ENCODE results near the gene KLHL3.
"Not testable (repeated sequence)": the region's sequence is repeated elsewhere in the genome, so short reads cannot be mapped to it uniquely, and the experiment has no call there.

Gene KLHL3

GRCh38 chr5:137651022-137651421, 84.9 kb downstream of the KLHL3 start:
- H3K4me3 ChIP-seq (ENCODE audit: low read depth, low read length) = no peak overlapping the region
- H3K36me3 ChIP-seq (ENCODE audit: insufficient read depth, low read length) = no peaks in the 10 kb centered on the region
- H3K79me2 ChIP-seq (ENCODE audit: control insufficient read depth, insufficient read depth, low read length, unreplicated experiment) = no peaks in the 10 kb centered on the region
- H3K27me3 ChIP-seq (ENCODE audit: insufficient read depth, low read length) = no peaks in the 10 kb centered on the region
- no peak overlapping the region for H2AFZ ChIP-seq (ENCODE audit: low read length, unreplicated experiment)
- H3K4me1 ChIP-seq (ENCODE audit: control insufficient read depth, insufficient read depth, low read length, unreplicated experiment) = no peaks in the 10 kb centered on the region
- no peak overlapping the region for H3K27ac ChIP-seq (ENCODE audit: low read depth, low read length)

GRCh38 chr5:137649228-137649935, 86.5 kb downstream of the KLHL3 start:
- Histone ChIP-seq H3K27ac (ENCODE audit: low read depth, low read length) (no peak overlapping the region), H3K4me1 (ENCODE audit: control insufficient read depth, insufficient read depth, low read length, unreplicated experiment) (no peaks in the 10 kb centered on the region), H2AFZ (ENCODE audit: low read length, unreplicated experiment) (no peak overlapping the region), H3K27me3 (ENCODE audit: insufficient read depth, low read length) (no peaks in the 10 kb centered on the region), H3K36me3 (ENCODE audit: insufficient read depth, low read length) (no peaks in the 10 kb centered on the region), H3K79me2 (ENCODE audit: control insufficient read depth, insufficient read depth, low read length, unreplicated experiment) (no peaks in the 10 kb centered on the region), H3K4me3 (ENCODE audit: low read depth, low read length) (no peak overlapping the region)

GRCh38 chr5:137648361-137648760, 87.5 kb downstream of the KLHL3 start:
- no peak overlapping the region for H3K27ac ChIP-seq (ENCODE audit: low read depth, low read length)
- no peak overlapping the region for H3K4me3 ChIP-seq (ENCODE audit: low read depth, low read length)
- H3K36me3 ChIP-seq (ENCODE audit: insufficient read depth, low read length) = no peaks in the 10 kb centered on the region
- H3K4me1 ChIP-seq (ENCODE audit: control insufficient read depth, insufficient read depth, low read length, unreplicated experiment) = no peaks in the 10 kb centered on the region
- H2AFZ ChIP-seq (ENCODE audit: low read length, unreplicated experiment) = no peak overlapping the region
- H3K79me2 ChIP-seq (ENCODE audit: control insufficient read depth, insufficient read depth, low read length, unreplicated experiment) = no peaks in the 10 kb centered on the region
- H3K27me3 ChIP-seq (ENCODE audit: insufficient read depth, low read length) = no peaks in the 10 kb centered on the region

- Histone ChIP-seq H3K4me1 (ENCODE audit: control insufficient read depth, insufficient read depth, low read length, unreplicated experiment) (no peaks in the 10 kb centered on the region), H3K4me3 (ENCODE audit: low read depth, low read length) (no peak overlapping the region), H2AFZ (ENCODE audit: low read length, unreplicated experiment) (no peak overlapping the region), H3K36me3 (ENCODE audit: insufficient read depth, low read length) (no peaks in the 10 kb centered on the region), H3K27ac (ENCODE audit: low read depth, low read length) (no peak overlapping the region), H3K79me2 (ENCODE audit: control insufficient read depth, insufficient read depth, low read length, unreplicated experiment) (no peaks in the 10 kb centered on the region), H3K27me3 (ENCODE audit: insufficient read depth, low read length) (no peaks in the 10 kb centered on the region)
Observed at GRCh38 chr5:137647401-137647800, 88.5 kb downstream of the KLHL3 start.

GRCh38 chr5:137646761-137647160, 89.1 kb downstream of the KLHL3 start:
- Histone ChIP-seq H3K27ac (ENCODE audit: low read depth, low read length) (no peak overlapping the region), H3K4me3 (ENCODE audit: low read depth, low read length) (no peak overlapping the region), H3K79me2 (ENCODE audit: control insufficient read depth, insufficient read depth, low read length, unreplicated experiment) (no peaks in the 10 kb centered on the region), H3K27me3 (ENCODE audit: insufficient read depth, low read length) (no peaks in the 10 kb centered on the region), H3K36me3 (ENCODE audit: insufficient read depth, low read length) (no peaks in the 10 kb centered on the region), H2AFZ (ENCODE audit: low read length, unreplicated experiment) (no peak overlapping the region), H3K4me1 (ENCODE audit: control insufficient read depth, insufficient read depth, low read length, unreplicated experiment) (no peaks in the 10 kb centered on the region)

- not testable (repeated sequence) for H3K27me3 ChIP-seq (ENCODE audit: insufficient read depth, low read length); H3K27ac ChIP-seq (ENCODE audit: low read depth, low read length); H2AFZ ChIP-seq (ENCODE audit: low read length, unreplicated experiment); H3K4me3 ChIP-seq (ENCODE audit: low read depth, low read length); H3K36me3 ChIP-seq (ENCODE audit: insufficient read depth, low read length); H3K4me1 ChIP-seq (ENCODE audit: control insufficient read depth, insufficient read depth, low read length, unreplicated experiment); H3K79me2 ChIP-seq (ENCODE audit: control insufficient read depth, insufficient read depth, low read length, unreplicated experiment)
Observed at GRCh38 chr5:137643081-137643480, 92.8 kb downstream of the KLHL3 start.

GRCh38 chr5:137642091-137642490, 93.8 kb downstream of the KLHL3 start:
- no peaks in the 10 kb centered on the region for H3K36me3 ChIP-seq (ENCODE audit: insufficient read depth, low read length)
- H2AFZ ChIP-seq (ENCODE audit: low read length, unreplicated experiment) = no peak overlapping the region
- no peaks in the 10 kb centered on the region for H3K79me2 ChIP-seq (ENCODE audit: control insufficient read depth, insufficient read depth, low read length, unreplicated experiment)
- H3K27me3 ChIP-seq (ENCODE audit: insufficient read depth, low read length) = no peaks in the 10 kb centered on the region
- H3K4me1 ChIP-seq (ENCODE audit: control insufficient read depth, insufficient read depth, low read length, unreplicated experiment) = no peaks in the 10 kb centered on the region
- H3K27ac ChIP-seq (ENCODE audit: low read depth, low read length) = no peak overlapping the region
- H3K4me3 ChIP-seq (ENCODE audit: low read depth, low read length) = no peak overlapping the region

- Histone ChIP-seq H3K79me2 (ENCODE audit: control insufficient read depth, insufficient read depth, low read length, unreplicated experiment) (no peaks in the 10 kb centered on the region), H3K27me3 (ENCODE audit: insufficient read depth, low read length) (no peaks in the 10 kb centered on the region), H3K4me1 (ENCODE audit: control insufficient read depth, insufficient read depth, low read length, unreplicated experiment) (no peaks in the 10 kb centered on the region), H3K4me3 (ENCODE audit: low read depth, low read length) (no peak overlapping the region), H2AFZ (ENCODE audit: low read length, unreplicated experiment) (no peak overlapping the region), H3K27ac (ENCODE audit: low read depth, low read length) (no peak overlapping the region), H3K36me3 (ENCODE audit: insufficient read depth, low read length) (no peaks in the 10 kb centered on the region)
Observed at GRCh38 chr5:137641148-137641547, 94.7 kb downstream of the KLHL3 start.

GRCh38 chr5:137639645-137640044, 96.2 kb downstream of the KLHL3 start:
- no peaks in the 10 kb centered on the region for H3K4me1 ChIP-seq (ENCODE audit: control insufficient read depth, insufficient read depth, low read length, unreplicated experiment)
- no peak overlapping the region for H3K4me3 ChIP-seq (ENCODE audit: low read depth, low read length)
- no peak overlapping the region for H2AFZ ChIP-seq (ENCODE audit: low read length, unreplicated experiment)
- H3K27me3 ChIP-seq (ENCODE audit: insufficient read depth, low read length) = no peaks in the 10 kb centered on the region
- no peaks in the 10 kb centered on the region for H3K79me2 ChIP-seq (ENCODE audit: control insufficient read depth, insufficient read depth, low read length, unreplicated experiment)
- no peaks in the 10 kb centered on the region for H3K36me3 ChIP-seq (ENCODE audit: insufficient read depth, low read length)
- H3K27ac ChIP-seq (ENCODE audit: low read depth, low read length) = no peak overlapping the region

- no peak overlapping the region for H3K27ac ChIP-seq (ENCODE audit: low read depth, low read length)
- H3K79me2 ChIP-seq (ENCODE audit: control insufficient read depth, insufficient read depth, low read length, unreplicated experiment) = no peaks in the 10 kb centered on the region
- no peaks in the 10 kb centered on the region for H3K27me3 ChIP-seq (ENCODE audit: insufficient read depth, low read length)
- no peaks in the 10 kb centered on the region for H3K4me1 ChIP-seq (ENCODE audit: control insufficient read depth, insufficient read depth, low read length, unreplicated experiment)
- H3K36me3 ChIP-seq (ENCODE audit: insufficient read depth, low read length) = no peaks in the 10 kb centered on the region
- H3K4me3 ChIP-seq (ENCODE audit: low read depth, low read length) = no peak overlapping the region
- no peak overlapping the region for H2AFZ ChIP-seq (ENCODE audit: low read length, unreplicated experiment)
Observed at GRCh38 chr5:137638841-137639240, 97.0 kb downstream of the KLHL3 start.

GRCh38 chr5:137636830-137637714, 98.8 kb downstream of the KLHL3 start:
- Histone ChIP-seq H3K4me3 (ENCODE audit: low read depth, low read length) (no peak overlapping the region), H2AFZ (ENCODE audit: low read length, unreplicated experiment) (no peak overlapping the region), H3K4me1 (ENCODE audit: control insufficient read depth, insufficient read depth, low read length, unreplicated experiment) (no peaks in the 10 kb centered on the region), H3K27me3 (ENCODE audit: insufficient read depth, low read length) (no peaks in the 10 kb centered on the region), H3K27ac (ENCODE audit: low read depth, low read length) (no peak overlapping the region), H3K79me2 (ENCODE audit: control insufficient read depth, insufficient read depth, low read length, unreplicated experiment) (no peaks in the 10 kb centered on the region), H3K36me3 (ENCODE audit: insufficient read depth, low read length) (no peaks in the 10 kb centered on the region)

All from ACC112 (cell line).